GM18519 (cell line): ENCODE results near the gene GFM1.
"Not testable (repeated sequence)": the region's sequence is repeated elsewhere in the genome, so short reads cannot be mapped to it uniquely, and the experiment has no call there.

ENCODE experiments used
- ATAC-seq: cut with Tn5 transposase; IDR thresholded peaks from one replicate; pipeline ENCODE4 v1.9.1; 2021; ENCODE audit warnings: mild to moderate bottlenecking, moderate library complexity; ENCODE audit not compliant: unreplicated experiment, low FRiP score

GFM1 gene

DNA sequence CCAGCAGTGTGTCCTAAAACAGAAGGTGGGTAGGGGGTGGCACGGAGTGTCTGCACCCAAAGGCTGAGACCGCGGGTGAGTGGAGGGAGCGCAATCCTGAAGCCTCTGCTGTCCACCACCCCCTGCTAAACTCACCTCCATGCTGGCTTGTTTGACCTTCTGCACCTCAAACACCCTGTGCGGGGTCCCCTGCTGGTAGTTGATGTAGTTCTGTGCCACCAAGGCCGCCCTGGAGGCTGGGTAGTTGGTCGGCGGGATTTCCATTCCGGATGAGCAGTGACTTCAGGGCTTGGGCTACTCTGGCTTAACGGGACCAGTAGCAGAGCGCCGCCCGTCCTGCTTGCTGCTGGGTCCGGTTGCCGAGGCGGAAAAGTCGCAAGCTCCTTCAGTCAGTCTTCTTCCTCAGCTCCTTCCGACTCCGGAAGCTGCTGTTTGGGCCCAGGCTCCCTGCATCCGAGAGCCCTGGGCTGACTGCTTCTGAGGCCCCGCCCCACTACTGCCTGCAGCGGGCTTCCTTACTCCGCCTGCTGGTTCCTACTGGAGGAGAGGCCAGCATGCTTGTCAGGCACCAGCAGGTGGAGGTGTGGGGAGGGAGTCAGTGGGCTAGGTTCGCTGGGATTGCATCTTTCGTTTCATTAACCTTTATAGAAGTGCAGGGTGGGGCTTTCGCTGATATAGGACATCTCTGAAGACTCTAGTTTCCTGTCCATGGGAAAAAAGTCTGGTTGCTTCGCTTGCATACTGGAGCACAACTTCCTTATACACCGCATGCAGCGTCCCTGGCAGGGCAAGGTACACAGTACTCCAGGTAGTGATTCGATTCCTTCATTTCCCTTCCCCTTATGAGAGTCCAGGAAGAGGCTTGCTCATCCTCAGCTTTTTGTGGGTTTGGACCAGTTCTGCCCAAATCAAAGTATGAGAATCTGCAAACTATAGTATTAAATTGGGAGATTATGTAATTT, 28.2 kb downstream of the GFM1 start, which contains the start of gene LXN:
TSS of gene LXN (minus strand) at position 434 of the 962 bp plus-strand sequence. CDS start at position 264, 170 bp downstream.
- peak; percentile 99 for ATAC-seq

DNA sequence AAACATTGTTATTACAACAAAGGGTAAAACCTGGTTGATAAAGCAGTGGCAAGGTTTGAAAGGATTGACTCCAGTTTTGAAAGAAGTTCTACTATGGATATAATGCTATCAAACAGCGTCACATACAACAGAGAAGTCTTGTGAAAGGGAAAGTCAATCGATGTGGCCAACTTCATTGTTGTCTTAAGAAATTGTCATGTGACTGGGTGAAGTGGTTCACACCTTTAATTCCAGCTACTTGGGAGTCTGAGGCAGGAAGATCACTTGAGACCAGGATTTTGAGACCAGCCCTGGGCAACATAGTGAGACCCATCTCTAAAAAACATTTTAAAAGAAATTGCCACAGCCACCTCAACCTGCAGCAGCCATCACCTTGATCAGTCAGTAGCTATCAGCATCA, 34.4 kb downstream of the GFM1 start:
- ATAC-seq = no peak

DNA sequence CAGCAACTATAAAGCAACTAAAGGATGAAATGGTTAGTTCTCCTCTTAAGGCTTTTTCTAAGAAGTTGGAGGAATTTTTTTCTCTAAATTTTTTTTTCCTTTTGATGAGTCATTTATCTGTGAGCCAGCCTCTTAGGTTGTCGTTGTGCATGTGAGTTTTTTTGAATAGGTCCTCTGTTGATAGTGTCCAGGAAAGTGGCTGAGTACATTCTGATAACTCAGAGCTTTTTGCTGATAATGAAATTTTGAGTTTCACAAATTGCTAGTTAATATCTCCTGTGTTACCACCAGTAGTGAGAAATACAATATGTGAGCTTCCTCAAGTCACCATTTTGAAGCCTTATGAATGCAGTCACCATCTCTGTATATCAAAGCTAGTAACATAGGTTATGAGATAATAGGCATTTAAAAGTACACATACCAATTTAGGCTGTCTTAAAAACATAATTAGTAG, 35.2 kb downstream of the GFM1 start:
- ATAC-seq = no peak

DNA sequence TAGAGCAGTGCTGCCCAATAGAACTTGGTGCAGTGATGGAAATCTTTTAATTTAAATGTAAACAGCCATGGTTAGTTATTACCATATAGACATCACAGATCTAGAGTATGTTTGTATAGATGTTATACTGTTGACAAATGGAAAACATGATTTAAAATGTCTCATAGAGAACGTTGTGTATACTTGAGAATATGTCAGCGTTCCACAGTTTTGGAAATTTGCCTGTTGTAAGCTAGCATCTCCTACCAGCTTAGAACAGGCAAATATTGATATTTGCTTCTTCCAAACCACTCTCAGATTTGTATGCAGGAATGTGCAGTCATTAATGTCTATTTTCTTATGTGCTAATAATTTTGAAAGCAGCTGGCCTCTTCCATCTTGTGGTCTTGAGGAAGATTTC, 36.5 kb downstream of the GFM1 start:
- ATAC-seq = no peak

DNA sequence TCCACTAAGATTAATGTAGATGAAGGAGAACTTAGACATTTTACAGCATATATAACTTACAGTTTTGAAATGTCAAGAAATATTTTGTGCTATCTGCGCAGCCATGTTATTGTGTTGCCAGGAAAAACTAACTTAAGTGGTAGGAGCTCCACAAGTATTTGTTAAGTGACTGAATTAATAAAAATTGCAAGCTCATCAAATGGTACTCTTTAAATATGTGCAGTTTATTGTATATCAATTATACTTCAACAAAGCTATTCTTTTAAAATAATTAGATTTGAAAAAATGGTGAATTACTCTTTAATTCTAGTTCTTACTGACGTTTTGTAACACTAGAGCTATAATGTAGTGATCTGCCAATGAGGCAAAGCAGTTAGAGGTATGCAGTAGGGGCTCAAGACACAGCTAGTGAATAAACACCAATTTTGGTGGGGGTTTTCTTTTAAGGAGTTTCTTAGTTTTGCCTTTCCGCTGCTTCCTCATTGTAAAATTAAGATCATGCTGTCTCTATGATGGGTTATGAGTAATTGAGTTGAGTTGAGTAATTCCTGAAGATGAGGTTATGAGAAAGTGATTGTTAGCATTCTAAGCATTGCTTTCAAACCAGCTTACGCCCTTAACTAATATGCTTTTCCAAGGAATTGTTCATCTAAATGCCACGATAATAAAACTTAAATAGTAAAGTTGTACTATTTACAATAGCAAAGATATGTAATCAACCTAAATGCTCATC, 39.1 kb downstream of the GFM1 start:
- no peak for ATAC-seq

DNA sequence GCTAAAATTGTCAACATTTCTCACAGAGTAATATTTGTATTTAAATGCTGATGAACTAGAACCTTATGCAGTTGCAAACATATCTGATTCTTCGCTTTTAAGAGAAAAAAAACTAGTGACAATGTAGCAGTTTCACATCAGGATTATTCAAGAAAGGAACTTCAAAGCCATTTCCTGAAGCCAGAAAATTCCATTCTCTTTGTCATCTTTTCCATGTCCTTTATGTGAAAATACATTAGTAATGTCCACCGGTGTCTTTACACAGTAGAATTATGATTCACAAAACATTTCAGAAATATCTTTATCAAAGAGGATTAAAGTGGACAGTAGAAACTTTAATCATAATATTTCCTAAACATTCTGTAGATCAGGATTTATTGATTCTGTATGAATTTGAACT, 40.8 kb downstream of the GFM1 start:
- ATAC-seq = no peak

DNA sequence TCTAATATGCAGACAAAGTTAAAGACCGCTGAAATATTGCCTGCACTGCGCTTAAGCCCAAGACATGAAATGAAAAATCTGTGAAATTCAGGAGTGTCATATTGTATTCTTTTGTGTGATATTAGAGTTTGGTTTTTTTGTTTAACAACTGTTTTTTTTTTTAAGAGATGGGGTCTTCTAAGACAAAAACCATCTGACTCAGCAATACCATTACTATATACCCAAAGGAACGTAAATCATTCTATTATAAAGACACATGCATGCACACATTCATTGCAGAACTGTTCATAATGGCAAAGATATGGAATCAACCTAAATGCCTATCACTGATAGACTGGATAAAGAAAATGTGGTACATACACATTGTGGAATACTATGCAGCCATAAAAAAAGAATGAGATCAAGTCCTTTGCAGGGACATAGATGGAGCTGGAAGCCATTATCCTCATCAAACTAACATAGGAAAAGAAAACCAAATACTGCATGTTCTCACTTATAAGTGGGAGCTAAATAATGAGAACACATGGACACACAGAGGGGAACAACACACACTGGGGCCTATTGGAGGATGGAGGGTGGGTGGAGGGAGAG, 49.6 kb downstream of the GFM1 start:
- not testable (repeated sequence) for ATAC-seq

DNA sequence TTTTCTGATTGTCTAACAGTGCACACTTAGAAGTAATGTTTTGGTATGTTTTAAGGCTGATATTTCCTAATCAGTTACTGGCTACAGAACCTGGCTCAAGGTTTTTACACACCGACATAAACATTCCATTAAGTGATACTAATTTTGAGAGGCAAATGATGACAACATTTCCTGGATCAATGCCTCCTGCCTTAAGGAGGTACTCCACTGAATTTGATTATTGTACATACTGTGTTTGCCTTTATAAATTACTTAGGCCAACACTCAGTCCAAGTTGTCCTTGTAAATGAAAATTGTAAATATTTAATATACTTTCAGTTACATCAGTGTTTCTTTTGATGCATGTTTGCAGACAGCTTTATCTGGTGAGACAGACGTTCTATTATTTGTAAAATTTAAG, 52.3 kb downstream of the GFM1 start:
- no peak for ATAC-seq

DNA sequence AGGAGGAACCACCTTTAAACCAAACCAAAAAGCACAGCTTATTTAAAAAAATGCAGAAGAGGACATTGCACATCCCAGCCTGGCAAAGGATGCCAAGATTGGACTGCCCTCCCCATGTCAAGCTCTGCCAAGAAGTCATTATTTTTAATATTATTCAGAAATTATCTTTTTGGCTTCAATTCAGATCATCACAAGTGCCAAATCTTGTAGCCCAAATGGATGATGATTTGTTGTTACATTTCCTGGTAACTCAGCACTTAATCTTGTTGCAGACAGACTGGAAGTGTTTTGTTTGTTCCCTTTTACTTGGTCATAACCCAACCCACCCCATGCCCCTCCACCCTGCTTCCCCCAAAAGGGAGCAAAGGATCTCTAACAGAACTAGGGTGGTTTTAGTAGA, 56.2 kb downstream of the GFM1 start:
- ATAC-seq = no peak

DNA sequence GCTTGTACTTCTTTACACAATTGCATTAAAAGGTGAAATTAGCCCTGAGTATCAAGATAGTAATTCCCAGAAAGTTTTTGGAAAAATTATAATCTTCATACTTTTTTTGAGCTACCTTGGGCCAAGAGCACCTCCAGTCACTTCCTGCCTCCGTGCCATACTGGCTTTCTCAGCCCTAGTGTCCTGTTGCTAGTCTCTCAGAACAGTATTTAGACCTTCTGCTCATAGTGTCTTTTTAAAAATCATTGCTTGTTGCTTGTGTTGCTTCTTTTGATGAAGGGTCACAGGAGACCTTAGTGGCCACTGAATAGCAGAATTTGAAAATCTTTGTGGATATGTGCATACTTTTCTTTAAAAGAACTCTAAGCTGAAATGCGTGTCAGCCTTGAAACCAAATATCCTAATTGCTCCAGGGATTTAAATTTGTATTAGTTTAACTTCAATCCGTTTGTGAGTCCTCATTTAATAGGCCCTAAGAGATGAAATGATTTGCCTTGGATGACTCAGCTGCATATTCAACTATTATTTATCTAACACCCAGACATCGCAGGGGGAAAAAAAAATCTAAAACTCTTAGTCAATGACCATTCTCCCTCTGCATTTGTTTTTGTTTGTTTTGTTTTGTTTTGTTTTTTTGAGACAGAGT, 57.2 kb downstream of the GFM1 start:
- ATAC-seq = no peak

DNA sequence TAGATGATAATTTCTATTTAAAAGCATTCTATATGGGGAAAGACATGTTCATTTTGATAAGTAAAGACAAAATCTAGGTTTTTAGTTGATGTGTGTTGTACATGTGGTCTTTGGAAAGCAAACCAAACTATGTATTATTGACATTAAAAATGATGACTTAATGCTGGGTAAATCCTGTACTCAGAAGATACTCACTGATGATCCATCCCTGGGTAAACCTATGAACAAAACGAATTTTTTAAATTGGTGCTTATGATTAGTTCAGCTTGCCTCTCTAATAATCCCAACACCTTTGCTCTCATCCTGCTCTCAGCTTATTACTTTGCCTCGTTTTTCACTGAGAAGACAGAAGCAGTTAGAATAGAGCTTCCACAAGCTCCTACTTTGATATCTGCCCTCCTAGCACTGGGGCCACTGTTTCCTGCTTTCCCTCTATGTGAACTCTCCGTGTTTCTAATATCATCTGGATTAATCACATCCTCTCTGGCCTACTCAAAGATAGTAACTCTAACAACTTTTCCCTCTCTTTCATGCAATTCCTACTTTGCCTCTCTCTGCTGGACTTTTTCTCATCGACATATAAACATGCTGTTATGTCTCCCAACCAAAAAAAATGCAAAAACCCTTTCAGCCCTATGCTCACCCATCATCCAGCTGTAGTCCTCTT, 58.6 kb downstream of the GFM1 start:
- no peak for ATAC-seq

DNA sequence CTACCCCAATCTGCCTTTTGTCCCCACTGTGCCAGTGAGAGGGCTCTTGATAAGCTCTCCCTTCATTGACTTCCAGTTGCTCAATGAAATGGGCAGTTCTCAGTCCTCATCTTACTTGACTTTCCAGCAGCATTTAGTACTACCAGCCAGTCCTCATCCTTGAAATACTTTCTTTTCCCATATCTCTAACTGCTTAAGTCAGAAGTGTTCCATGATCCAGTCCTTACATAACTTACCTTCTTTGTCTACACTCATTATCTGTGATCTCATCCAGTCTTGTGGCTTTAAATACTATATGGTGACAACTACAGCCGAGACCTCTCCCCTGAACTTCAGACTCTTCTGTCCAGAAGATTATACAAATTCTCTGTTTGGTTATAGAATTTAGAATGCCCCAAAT, 59.2 kb downstream of the GFM1 start:
- ATAC-seq = no peak

DNA sequence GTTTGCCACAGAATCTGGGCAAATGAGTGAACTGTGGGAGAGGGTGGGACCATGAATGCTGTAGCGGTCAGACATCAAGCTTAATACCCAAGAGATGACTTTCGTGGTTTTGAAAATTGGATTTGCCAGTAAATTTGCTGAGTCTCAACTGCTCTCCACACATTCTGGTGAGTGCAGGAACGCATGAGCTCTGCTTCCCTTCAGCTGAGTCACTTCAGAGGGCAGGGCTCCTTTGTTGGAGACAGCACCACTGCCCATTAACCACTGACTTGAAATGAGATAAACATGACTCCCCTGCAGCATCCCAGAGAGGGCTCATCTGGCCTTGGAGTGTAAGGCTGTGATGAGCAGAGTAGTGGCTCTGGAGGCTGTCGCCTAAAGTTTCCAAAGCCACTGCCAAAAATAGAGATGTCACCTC, 65.3 kb downstream of the GFM1 start:
- no peak for ATAC-seq

DNA sequence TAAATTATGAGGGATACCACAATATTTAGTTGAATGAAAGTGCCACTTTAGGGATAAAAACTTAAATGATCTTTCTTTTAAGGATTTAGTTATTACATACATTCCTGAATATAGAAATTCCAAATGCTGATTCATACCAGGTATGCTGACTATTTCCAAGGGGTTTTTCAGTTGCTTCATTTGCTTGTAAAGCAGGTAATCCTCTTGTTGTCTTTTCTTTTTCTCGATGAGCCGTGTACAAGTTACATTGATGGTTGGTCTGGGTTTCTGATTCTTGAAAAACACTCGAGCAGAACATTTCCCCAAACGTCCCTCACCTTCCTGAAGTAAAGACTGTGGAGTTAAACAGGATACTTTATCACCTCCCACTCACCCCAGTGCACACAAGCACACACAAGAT, 66.3 kb downstream of the GFM1 start:
- ATAC-seq = no peak

DNA sequence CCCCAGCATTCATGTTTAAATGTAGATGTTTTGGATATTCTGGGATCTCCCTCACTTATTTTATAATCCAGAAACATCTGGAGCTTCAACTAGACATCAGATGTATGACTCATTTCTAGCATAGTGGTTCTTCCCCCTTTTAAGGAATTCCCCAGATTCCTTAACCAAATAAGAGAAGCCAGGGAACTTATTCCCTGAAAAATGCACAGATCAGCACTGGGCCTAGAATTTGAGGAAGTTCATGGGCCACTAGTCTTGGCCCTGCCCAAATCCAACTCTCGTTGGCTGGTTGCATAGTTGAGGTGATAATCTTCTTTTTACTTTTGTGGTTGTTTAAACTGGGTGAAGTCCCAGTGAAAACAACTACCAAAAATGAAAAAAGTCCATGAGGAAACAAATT, 67.6 kb downstream of the GFM1 start:
- ATAC-seq = no peak

DNA sequence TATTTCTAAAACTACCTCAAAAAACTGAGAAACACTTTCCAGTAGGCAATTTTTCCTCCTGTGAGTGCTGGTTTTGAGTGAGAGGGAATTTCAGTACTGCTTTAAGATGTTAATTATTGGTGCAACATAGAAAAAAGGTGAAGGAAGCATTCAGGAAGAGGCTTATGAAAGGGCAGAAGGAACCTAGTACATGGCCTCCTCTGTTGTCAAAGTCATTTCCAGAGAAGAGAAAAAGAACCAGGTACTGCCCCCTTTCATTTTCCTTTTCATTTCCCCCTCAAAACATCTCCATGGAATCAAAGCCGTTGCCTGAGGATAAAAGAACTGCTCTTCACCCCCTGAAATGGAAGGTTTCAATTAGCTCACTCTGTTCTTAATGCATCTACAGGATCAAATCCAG, 68.1 kb downstream of the GFM1 start:
- ATAC-seq = no peak

DNA sequence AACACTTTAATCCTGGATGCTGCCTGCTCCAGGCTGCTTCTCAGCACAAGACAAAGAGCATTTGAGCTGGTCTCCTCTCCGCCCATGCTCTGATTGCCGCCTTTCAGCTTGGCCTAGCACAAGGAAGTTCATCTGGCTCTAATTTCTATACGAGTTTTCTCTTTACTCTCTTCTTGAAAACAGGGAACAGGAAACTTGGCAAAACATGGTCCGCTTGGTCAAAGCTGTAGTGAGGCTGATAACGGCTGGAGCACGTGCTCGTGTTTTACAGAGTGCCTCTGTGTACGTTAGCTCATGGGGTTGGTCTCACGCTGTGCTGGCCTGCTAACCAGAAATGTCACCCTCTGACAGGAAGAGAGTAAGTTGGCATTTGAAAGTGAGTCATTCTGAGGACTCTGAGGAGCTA, 68.8 kb downstream of the GFM1 start:
- no peak for ATAC-seq

DNA sequence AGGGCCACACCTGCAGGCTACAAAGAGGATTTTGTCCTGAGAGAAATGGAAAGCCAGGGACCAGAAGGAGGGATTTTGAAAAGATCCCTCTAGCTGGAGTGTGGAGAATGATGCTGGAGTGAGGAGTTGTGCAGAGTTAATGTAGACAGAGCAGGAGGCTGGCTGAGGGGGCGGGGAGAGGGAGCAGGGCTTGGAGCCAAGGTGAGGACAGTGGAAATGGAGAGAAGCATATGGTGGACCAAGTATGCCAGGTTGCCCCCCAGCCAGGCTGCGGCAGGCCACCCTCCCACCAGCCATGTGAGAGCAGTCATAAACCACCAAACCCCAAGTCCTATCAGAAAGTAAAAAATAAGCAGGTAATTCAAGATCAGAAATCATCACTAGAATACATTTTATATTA, 73.2 kb downstream of the GFM1 start:
- no peak for ATAC-seq

DNA sequence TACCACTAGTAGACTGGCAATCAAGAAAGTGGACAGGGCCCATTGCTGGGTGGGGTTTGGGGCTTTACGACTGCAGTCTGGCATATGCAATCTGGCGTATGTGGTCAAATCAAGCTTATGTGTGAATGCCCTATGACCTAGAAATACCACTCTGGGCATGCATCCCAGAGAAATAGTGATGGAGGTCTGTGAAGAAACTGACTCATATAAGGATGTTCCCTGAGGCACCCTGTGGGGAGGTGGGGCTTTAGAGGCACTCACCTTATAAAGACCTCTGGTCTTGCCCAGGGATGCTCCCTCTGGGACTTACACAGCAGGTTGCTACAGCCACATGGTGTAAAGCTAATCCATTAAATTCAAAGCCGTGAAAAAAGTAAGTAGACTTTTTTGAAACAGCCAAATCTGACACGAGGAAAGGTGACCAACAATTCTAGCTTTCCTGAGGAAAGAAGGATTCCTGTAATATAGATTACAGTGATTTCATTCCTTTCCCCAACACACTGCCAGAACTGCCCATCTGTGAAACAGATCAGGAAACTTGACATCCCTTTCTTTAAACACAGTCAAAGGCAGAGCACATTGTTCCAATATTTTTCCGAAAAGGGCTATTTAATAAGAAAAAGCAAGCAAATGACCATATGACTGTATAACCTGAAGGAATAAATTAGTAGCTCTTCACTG, 74.3 kb downstream of the GFM1 start:
- ATAC-seq = no peak

DNA sequence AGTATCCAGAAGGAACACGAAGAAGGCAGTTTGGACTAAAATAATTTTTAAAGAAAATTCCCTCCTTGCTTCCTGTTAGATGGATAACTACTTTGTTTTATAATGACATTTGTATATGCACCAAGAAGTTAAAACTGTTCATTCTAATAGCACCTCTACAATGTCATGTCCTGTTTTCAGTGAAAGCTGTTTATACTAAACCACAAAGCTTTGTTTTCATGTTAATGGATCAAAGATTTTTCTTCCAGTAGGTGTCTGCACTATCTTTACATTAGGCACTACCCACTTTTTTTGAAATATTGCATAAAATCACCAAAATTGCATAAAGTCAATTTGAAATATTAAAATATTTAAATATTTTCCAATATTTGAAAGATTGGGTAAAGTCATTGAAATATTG, 77.8 kb downstream of the GFM1 start:
- no peak for ATAC-seq
